GM18499 (cell line): ENCODE data around the gene LATS1.
"Not testable (repeated sequence)": the region's sequence is repeated elsewhere in the genome, so short reads cannot be mapped to it uniquely, and the experiment has no call there.

Source experiments
- ATAC-seq: cut with Tn5 transposase; IDR thresholded peaks from one replicate; pipeline ENCODE4 v1.9.1; 2021; ENCODE audit warnings: moderate number of reproducible peaks; ENCODE audit not compliant: insufficient read depth, unreplicated experiment

The LATS1 gene

DNA sequence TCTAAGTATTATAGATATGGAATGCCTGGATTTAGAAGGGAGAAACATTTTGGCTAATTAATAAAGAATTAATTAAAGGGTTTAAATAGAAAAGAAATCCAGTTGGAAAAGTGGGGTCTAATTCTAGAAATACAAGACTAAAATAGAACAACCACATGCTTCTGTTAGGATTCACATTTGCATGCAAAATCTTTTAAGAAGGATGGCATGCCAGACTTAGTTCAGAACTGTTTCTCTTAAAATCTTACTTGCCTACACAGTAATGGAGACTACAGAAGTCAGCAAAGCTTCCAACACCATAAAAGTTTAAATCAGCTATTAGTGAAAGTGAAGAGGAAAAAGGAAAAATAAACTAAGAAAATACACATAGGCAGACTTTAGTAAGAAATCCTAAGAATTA lies 36.7 kb downstream of the LATS1 start:
- ATAC-seq: no peak

GRCh38 chr6:149680503-149680902 lies 37.4 kb downstream of the LATS1 start:
- no peak for ATAC-seq

GRCh38 chr6:149672265-149672664 lies 45.6 kb downstream of the LATS1 start:
- not testable (repeated sequence) for ATAC-seq

DNA sequence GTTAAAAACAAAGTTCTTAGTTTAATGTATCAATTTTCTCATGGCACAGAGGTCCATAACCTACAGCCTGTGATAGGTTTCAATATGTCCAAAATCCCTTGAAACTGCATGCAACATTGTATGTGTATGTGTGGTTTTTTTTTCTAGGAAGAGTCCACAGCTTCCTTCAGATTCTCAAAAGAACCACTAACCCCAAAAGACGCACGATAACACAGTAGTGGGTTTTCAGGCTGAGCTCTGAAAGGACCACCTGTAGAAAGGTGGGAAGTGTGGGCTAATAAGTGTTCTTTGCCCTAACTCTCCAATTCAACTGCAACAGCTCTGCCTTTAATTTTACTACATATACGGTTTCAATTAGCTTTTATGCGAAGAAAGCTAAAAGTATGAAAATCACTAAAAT lies 57.9 kb downstream of the LATS1 start:
- no peak for ATAC-seq

DNA sequence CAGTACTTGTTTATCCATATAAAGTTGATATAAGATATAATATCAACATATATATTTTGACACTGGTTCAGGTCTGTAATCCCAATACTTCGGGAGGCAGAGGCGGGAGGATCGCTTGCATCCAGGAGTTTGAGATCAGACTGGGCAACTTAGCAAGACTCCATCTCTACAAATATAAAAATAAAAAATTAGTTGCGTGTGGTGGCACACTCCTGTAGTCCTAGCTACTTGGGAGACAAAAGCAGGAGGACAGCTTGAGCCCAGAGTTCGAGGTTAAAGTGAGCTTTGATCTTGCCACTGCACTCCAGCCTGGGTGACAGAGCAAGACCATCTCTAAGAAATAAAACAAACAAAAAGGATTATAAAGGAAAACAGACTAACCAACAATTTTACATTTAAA lies 60.5 kb downstream of the LATS1 start:
- ATAC-seq: no peak

GRCh38 chr6:149651056-149651455 lies 66.8 kb downstream of the LATS1 start:
- ATAC-seq: no peak

- peak; percentile 75 for ATAC-seq
These were observed 69.5 kb downstream of the LATS1 start, which contains the start of gene KATNA1 for GRCh38 chr6:149648148-149649145. TSS of gene KATNA1 (minus strand) at chr6:149648714. CDS start at chr6:149638547, 10,167 bp downstream.

DNA sequence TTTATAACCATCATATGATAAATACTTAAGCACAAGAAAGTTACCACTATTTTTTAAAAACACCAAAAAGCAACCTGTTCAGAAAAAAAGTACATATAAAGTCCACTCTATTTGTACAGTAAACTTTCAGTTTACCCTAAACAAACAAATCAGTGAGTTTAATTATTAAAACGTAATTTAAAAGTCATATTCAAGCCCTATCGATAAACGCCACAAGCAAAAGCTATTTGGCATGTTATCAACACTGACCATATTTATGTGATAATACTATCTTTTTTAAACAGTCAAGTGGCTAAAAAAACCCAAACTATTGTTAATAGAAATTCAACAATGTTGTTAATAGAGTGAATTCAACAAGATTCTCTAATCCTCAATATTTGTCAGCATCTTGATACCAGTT lies 71.3 kb downstream of the LATS1 start:
- ATAC-seq: no peak

GRCh38 chr6:149642829-149643580 lies 74.9 kb downstream of the LATS1 start:
- ATAC-seq: no peak

- no peak for ATAC-seq
These were observed 81.8 kb downstream of the LATS1 start for GRCh38 chr6:149636124-149636523.

DNA sequence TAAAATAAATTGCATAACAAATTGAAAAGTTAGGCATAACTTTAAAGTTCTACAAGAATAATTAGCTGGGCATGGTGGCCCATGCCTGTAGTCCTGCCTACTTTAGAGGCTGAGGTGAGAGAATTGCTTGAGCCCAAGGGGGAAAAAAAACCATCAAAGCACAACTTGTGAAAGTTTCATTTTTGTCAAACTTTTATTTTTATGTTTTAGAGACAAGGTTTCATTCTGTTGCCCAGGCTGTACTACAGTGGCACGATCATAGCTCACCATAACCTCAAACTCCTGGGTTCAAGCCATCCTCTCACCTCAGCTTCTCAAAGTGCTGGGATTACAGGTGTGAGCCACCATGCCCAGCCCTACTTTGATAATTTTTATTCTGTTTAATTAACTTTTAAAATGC lies 83.6 kb downstream of the LATS1 start:
- ATAC-seq: no peak

DNA sequence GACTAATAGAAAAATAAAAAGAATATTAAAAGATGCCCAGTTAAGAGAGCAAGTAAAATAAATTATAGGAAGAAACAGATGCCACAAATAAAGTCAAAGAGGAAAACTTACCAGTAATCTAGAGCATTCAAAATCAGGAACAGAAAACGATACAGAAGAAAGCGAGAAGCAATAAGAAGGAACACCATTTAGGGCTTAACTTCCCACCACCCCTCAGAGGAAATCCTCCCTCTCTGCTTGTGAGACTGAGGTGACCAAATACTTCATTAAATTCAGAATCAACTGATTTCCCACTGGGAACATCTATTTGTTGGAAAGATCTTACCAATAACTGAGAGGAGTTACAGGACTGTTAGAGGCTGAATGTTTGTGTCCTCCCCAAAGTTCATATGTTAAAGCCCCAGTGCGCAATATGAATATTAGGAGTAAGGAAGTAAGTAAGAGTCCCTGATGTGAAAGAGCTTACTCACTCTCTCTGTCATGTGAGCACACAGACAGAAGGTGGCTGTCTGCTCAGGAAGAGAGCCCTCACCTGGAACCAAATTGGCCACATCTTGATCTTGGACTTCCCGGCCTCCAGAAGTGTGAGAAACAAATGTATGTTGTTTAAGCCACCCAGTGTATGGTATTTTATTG lies 88.9 kb downstream of the LATS1 start:
- ATAC-seq: peak; percentile 60

DNA sequence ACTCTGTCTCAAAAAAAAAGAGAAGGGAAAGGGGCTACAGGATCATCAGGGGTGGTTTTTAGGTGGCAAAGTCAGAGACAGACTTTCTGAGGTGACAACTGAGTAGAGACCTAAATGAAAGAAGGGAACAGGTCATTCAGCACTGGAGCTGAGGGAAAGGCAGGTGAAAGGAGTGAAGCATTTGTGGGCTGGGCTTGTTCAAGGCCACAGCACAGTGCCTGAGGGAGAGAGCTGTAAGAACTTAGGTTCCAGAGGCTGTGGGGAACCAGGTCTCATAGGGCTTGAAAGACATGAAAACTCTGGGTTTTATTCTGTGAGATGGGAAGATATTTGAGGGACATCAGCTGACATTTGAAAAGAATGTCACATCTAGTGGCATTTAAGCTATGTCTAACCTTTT lies 90.2 kb downstream of the LATS1 start:
- ATAC-seq: no peak

DNA sequence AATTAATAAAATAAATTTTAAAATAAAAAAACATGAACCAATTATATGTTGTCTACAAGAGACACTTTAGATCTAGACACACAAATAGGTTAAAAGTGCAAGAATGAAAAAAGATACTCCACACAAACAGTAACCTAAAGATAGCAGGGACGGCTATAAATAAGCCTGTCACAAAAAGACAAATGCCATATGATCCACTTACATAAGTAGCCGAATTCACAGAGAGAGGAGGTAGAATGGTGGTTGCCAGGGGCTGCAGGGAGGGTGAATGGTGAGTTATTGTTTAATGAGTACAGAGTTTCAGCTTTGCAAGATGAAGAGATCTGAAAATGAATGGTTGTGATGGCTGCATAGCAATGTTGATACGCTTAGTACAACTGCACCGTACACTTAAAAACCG lies 102.1 kb downstream of the LATS1 start:
- no peak for ATAC-seq

GRCh38 chr6:149614337-149614736 lies 103.6 kb downstream of the LATS1 start:
- ATAC-seq: no peak

- ATAC-seq: no peak
These were observed 109.4 kb downstream of the LATS1 start for GRCh38 chr6:149608381-149608982.
